H1 (cell line): ENCODE measurements around the gene PRDX3.

Experiments used
- CHD2 ChIP-seq: IDR thresholded peaks from 2 replicates; pipeline ENCODE4 v1.6.1; 2012; ENCODE audit warnings: low read length, improper control_type of control experiment
- JUND ChIP-seq: IDR thresholded peaks from 2 replicates; pipeline ENCODE4 v1.6.1; 2011; ENCODE audit warnings: mild to moderate bottlenecking, improper control_type of control experiment, low read length
- POLR2A ChIP-seq, 2 experiments: IDR thresholded peaks; 1 replicate in 1 of 2; 2 replicates in 1 of 2; pipeline ENCODE4 v1.6.1; 2011; ENCODE audit warnings: low read depth in 2 of 2, low read length in 2 of 2, mild to moderate bottlenecking in 2 of 2; ENCODE audit errors: control extremely low read depth in 1 of 2
- POLR2AphosphoS5 ChIP-seq: IDR thresholded peaks from 2 replicates; pipeline ENCODE4 v1.6.1; 2011; ENCODE audit warnings: low read depth, low read length
- YY1 ChIP-seq: IDR thresholded peaks from 2 replicates; pipeline ENCODE4 v1.6.1; 2011; ENCODE audit warnings: low read depth, mild to moderate bottlenecking, low read length
- TF ChIP-seq, protein P1 (sequence below): IDR thresholded peaks from 2 replicates; pipeline ENCODE4 v1.6.1; 2012; ENCODE audit warnings: inconsistent platforms
- TF ChIP-seq, protein P2 (sequence below), 3 experiments: IDR thresholded peaks; 1 replicate in 2 of 3; 2 replicates in 1 of 3; pipeline versions ENCODE4 v1.5.1 to v1.6.1; 2011; ENCODE audit warnings: low read length in 3 of 3, mild to moderate bottlenecking in 3 of 3, inconsistent platforms in 2 of 3, low read depth in 1 of 3, moderate library complexity in 1 of 3; ENCODE audit not compliant: insufficient read depth in 1 of 3; ENCODE audit errors: control extremely low read depth in 1 of 3

DNA sequence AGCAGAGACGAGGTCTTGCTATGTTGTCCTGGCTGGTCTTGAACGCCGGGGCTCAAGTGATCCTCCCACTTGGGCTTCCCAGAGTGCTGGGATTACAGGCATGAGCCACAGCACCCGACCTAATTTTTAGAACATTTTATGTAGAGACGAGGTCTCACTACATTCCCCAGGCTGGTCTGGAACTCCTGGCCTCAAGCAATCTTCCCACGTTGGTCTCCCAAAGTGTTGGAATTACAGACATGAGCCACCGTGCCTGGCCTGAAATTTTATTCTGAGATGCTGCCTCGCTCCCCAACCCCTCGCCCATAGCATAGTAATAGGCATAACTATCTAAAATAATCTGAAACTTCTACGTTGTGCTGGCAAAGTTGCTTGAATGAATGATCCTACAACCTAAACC lies 35.0 kb downstream of the PRDX3 start:
- TF ChIP-seq JUND: no peak
- no peak for TF ChIP-seq YY1
- no peak for TF ChIP-seq CHD2
- TF ChIP-seq, protein P1, sequence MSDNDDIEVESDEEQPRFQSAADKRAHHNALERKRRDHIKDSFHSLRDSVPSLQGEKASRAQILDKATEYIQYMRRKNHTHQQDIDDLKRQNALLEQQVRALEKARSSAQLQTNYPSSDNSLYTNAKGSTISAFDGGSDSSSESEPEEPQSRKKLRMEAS: no peak
- TF ChIP-seq, protein P2, sequence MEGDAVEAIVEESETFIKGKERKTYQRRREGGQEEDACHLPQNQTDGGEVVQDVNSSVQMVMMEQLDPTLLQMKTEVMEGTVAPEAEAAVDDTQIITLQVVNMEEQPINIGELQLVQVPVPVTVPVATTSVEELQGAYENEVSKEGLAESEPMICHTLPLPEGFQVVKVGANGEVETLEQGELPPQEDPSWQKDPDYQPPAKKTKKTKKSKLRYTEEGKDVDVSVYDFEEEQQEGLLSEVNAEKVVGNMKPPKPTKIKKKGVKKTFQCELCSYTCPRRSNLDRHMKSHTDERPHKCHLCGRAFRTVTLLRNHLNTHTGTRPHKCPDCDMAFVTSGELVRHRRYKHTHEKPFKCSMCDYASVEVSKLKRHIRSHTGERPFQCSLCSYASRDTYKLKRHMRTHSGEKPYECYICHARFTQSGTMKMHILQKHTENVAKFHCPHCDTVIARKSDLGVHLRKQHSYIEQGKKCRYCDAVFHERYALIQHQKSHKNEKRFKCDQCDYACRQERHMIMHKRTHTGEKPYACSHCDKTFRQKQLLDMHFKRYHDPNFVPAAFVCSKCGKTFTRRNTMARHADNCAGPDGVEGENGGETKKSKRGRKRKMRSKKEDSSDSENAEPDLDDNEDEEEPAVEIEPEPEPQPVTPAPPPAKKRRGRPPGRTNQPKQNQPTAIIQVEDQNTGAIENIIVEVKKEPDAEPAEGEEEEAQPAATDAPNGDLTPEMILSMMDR (IDR thresholded peaks at IDR 0.05; ENCODE audit: control extremely low read depth in 1 of 3, insufficient read depth in 1 of 3, low read depth in 1 of 3, low read length in 3 of 3): no peak
- no peak for TF ChIP-seq POLR2A (IDR thresholded peaks at IDR 0.05; ENCODE audit: control extremely low read depth in 1 of 2, low read depth in 2 of 2, low read length in 2 of 2)
- no peak for TF ChIP-seq POLR2AphosphoS5
